Transverse colon (tissue), 4 donors: ENCODE data around the gene CSTF3. TPM values are rescaled to one million over a fixed set of nuclear protein-coding genes. Genes with fewer than 3 reads are reported as not detected.

ENCODE experiments used
- DNase-seq: peaks from one replicate; pipeline ENCODE4 v3.0.0-alpha.2; 2019
- H3K27ac ChIP-seq, 4 donors: fragments of 200-600 bp; sonication (generic); 2 replicates each; pipeline ENCODE4 v1.5.1; 2016 to 2018; ENCODE audit warnings: inconsistent platforms in 4 of 4
- H3K27me3 ChIP-seq: fragments of 200-600 bp; sonication (generic); 2 replicates; pipeline ENCODE4 v1.5.1; 2017; ENCODE audit warnings: inconsistent platforms
- H3K36me3 ChIP-seq, 4 donors: fragments of 200-600 bp; sonication (generic); 2 replicates each; pipeline ENCODE4 v1.5.1; 2017 to 2019; ENCODE audit warnings: inconsistent platforms in 4 of 4
- H3K4me1 ChIP-seq, 4 donors: fragments of 200-600 bp; sonication (generic); 2 replicates each; pipeline ENCODE4 v1.5.1; 2017 to 2020; ENCODE audit warnings: inconsistent platforms in 4 of 4
- H3K4me3 ChIP-seq, 4 donors: fragments of 200-600 bp; sonication (generic); 1 replicate in 1 of 4; 2 replicates in 3 of 4; pipeline versions ENCODE4 v1.5.1 to v1.6.1; 2017 to 2019; ENCODE audit warnings: inconsistent platforms in 4 of 4
- H3K9me3 ChIP-seq, 2 donors: fragments of 200-600 bp; sonication (generic); 2 replicates each; pipeline ENCODE4 v1.5.1; 2017 to 2019; ENCODE audit warnings: inconsistent platforms in 2 of 2
- EP300 ChIP-seq: sonication (generic); formaldehyde crosslinking; IDR thresholded peaks from one replicate; pipeline ENCODE4 v1.6.1; 2017; ENCODE audit warnings: antibody characterized with exemption, low read depth
- POLR2A ChIP-seq: fragments of 450-650 bp; IDR thresholded peaks from one replicate; pipeline ENCODE4 v1.6.1; 2016; ENCODE audit warnings: antibody characterized with exemption, mild to moderate bottlenecking, moderate library complexity
- POLR2AphosphoS5 ChIP-seq, 3 donors: sonication (generic); formaldehyde crosslinking; IDR thresholded peaks; one replicate each; pipeline ENCODE4 v1.6.1; 2016; ENCODE audit warnings: antibody characterized with exemption in 3 of 3
- WGBS, 2 donors: methylation state at CpG; one replicate each; pipeline ENCODE4 v1.1.5; 2018; ENCODE audit warnings: low coverage in 1 of 2; 5-methylcytosine and 5-hydroxymethylcytosine counted together
- in situ Hi-C, 4 donors: fragments of 200-750 bp; cut with MboI; loops; one replicate each; pipeline versions ENCODE4 v1.15.0 to v1.15.1; 2017; ENCODE audit warnings: low sequenced_read_pairs in 3 of 4, low pct_ligation_motif_present in 1 of 4, low pct_unique_long_range_greater_than_20kb in 1 of 4
- intact Hi-C: fragments of 100-400 bp; cut with DNase I; formaldehyde crosslinking; loops from one replicate; pipeline ENCODE4 v1.15.1; 2023; ENCODE audit warnings: low total_unique reads
- small RNA-seq, 4 donors: library from RNA; depleted of rRNA; stranded (forward); fragments of <200 nt; gene quantifications; one replicate each; pipeline ENCODE3, GENCODE V24; 2016
- total RNA-seq, 4 donors: library from RNA; depleted of rRNA; stranded (reverse); fragments of >200 nt; gene quantifications; one replicate each; pipeline ENCODE4 v1.1.0, GENCODE V29; 2016
- TF ChIP-seq, protein P1 (sequence below), 5 experiments: fragments of 200-600 bp in 3 of 5; fragments of 450-650 bp in 2 of 5; sonication (generic) in 3 of 5; IDR thresholded peaks; 1 replicate in 2 of 5; 2 replicates in 3 of 5; pipeline ENCODE4 v1.5.1; 2016 to 2017; ENCODE audit warnings: antibody characterized with exemption in 5 of 5, inconsistent platforms in 3 of 5, mild to moderate bottlenecking in 2 of 5, moderate library complexity in 1 of 5

The CSTF3 gene
- total RNA-seq, 4 donors from 2014 or later = 2.2 to 167 (median 14.2) TPM

DNA sequence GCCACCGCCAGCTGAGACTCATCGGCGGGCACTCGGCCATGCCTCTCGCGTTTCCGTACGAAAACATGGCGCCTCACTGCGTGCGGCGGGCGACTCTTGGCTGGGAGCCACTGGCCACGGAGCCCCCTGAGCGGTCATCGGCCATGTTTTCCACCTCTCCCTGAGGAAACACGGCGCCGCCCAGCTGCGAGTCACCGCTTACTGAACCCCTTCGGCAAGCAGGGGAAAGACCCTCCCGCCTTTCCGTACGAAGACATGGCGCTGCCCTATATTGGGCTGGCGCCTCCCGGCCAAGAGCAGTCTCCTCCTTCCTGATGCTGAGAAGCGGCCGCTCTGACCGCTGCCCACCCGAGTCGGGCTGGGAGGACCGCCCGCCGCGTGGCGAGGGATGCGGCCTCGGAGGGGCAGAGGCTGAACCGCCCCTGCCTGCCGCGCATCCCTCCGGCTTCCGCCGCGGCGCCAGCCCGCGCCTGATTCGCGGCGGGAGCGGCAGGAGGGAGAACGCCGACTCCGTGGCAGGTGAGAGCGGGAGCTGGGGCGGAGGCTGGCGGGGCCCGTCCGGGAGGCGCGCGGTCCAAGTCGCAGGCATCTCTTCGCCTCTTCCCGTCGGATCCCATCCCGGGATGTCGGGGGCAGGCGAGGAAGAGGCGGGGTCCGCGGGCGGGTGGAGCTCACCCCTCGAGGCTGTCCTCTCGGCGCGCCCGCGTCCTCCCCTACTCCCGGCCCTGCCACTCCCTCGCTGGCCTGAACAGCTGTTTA lies 121.8 kb downstream of the CSTF3 start, which contains the start of gene TCP11L1:
TSS of gene TCP11L1 (plus strand) at position 299 of the 759 bp plus-strand sequence. CDS start 4,202 bp downstream, outside the sequence.
- Histone ChIP-seq H3K27ac (peak within 1 kb of the TSS; percentile 96 to 99 (median 96)), H3K9me3 (no peaks in the 10 kb centered on the region), H3K27me3 (no peaks in the 10 kb centered on the region), H3K4me3 (peak within 1 kb of the TSS; percentile 66 to 83 (median 78)), H3K36me3 (peaks cover 0 to 3% (median 0%) of the 10 kb centered on the region in 4 donors), H3K4me1 (peaks cover 0 to 23% (median 8%) of the 10 kb centered on the region in 4 donors)
- 0 to 1% methylated on average over 1 to 66 of the region's 84 CpGs for WGBS, 2 donors
- in situ Hi-C loops (no loop called here), intact Hi-C loops (no loop called here)
- peak; percentile 93 for DNase-seq
- TF ChIP-seq POLR2AphosphoS5 (IDR thresholded peaks at IDR 0.05) = peak in 2 of 3 donors; percentile 66 to 75
- peak; percentile 76 for TF ChIP-seq POLR2A
- TF ChIP-seq, protein P1, sequence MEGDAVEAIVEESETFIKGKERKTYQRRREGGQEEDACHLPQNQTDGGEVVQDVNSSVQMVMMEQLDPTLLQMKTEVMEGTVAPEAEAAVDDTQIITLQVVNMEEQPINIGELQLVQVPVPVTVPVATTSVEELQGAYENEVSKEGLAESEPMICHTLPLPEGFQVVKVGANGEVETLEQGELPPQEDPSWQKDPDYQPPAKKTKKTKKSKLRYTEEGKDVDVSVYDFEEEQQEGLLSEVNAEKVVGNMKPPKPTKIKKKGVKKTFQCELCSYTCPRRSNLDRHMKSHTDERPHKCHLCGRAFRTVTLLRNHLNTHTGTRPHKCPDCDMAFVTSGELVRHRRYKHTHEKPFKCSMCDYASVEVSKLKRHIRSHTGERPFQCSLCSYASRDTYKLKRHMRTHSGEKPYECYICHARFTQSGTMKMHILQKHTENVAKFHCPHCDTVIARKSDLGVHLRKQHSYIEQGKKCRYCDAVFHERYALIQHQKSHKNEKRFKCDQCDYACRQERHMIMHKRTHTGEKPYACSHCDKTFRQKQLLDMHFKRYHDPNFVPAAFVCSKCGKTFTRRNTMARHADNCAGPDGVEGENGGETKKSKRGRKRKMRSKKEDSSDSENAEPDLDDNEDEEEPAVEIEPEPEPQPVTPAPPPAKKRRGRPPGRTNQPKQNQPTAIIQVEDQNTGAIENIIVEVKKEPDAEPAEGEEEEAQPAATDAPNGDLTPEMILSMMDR (IDR thresholded peaks at IDR 0.05) = no peak
- TF ChIP-seq EP300 = no peak

DNA sequence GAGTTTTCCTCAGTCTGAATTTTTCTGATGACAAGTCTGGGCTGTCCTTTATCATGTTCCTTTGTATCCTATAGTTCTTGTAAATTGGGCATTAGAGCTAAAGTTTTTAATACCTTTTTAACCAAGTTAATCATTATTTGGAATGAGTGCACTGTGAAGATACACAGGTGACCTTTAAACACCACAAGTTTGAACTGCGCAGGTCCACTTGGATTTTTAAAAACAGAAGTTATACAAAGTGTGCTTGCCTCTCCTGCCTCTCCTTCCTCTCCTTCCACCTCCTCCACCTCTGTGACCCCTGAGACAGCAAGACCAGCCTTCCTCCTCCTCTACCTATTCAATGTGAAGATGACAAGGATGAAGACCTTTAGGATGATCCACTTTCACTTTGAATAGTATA lies 126.3 kb downstream of the CSTF3 start:
- intact Hi-C loops (no loop called here), in situ Hi-C loops (no loop called here)
- WGBS, 2 donors = 50 to 67% methylated on average over 1 of the region's 1 CpG
- H3K27ac ChIP-seq = no peak overlapping the region
- TF ChIP-seq EP300 (no peak), POLR2A (no peak), POLR2AphosphoS5 (IDR thresholded peaks at IDR 0.05) (no peak)
- TF ChIP-seq, protein P1 (IDR thresholded peaks at IDR 0.05) = no peak
- peaks cover 0 to 5% (median 0%) of the 10 kb centered on the region in 4 donors for H3K36me3 ChIP-seq
- no peak overlapping the region for H3K4me3 ChIP-seq
- no peak for DNase-seq
- H3K27me3 ChIP-seq = no peaks in the 10 kb centered on the region
- peaks cover 0 to 4% (median 0%) of the 10 kb centered on the region in 4 donors for H3K4me1 ChIP-seq
- no peaks in the 10 kb centered on the region for H3K9me3 ChIP-seq

Small RNA genes lying within 50 kb of the gene (small RNA-seq; reads per million reads assigned to genes)
- 0 reads per million in 4 donors for gene RF00019

Other genes with a start within 250 kb of the CSTF3 start
- 10 to 100 TPM in 2 of 4 donors, 1 to 10 TPM in 2; 3.2 to 18.7 (median 11.5) TPM for gene DEPDC7, start 145.6 kb downstream of the CSTF3 start, total RNA-seq
- gene TCP11L1, start 121.9 kb downstream of the CSTF3 start, total RNA-seq = 10 to 100 TPM; 24.3 to 90.2 (median 66.1) TPM
- gene HIPK3, start 95.9 kb upstream of the CSTF3 start, total RNA-seq = 100 to 1,000 TPM in 1 of 4 donors, 10 to 100 TPM in 3; 67.0 to 121 (median 86.8) TPM
- gene KIAA1549L, start 214.6 kb upstream of the CSTF3 start, total RNA-seq = under 1 TPM in 3 of 4 donors, not detected in 1; under 0.01 to 0.20 (median 0.16) TPM